NCI-H2171 (cell line): Measurements from ENCODE around the gene MARS1.
A peak's percentile ranks its signal among the peaks of the same experiment; 100 is the strongest.

Experiments used
- DNase-seq: peaks from one replicate; lab custom pipeline; 2025; lab: John Stamatoyannopoulos, UW

The MARS1 gene

DNA sequence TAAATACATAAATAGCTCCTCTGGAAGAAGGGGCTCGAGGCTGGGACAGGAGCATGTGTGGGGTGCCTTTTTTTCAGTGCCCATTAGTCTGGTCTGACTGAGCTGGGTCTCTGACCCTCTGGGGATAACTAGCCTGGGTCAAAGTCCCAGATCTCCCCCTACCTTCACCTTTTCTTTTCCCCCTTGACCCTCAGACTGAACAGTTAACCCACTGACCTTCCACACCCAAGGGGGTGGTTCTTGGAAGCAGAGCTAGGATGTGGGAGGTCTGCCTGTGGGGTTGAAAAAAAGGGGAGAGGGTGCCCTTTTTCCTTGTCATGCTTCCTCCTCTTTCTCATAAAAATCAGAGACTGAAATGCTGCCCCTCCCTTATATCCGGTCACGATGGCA, 29.2 kb upstream of the MARS1 start:
- no peak for DNase-seq

DNA sequence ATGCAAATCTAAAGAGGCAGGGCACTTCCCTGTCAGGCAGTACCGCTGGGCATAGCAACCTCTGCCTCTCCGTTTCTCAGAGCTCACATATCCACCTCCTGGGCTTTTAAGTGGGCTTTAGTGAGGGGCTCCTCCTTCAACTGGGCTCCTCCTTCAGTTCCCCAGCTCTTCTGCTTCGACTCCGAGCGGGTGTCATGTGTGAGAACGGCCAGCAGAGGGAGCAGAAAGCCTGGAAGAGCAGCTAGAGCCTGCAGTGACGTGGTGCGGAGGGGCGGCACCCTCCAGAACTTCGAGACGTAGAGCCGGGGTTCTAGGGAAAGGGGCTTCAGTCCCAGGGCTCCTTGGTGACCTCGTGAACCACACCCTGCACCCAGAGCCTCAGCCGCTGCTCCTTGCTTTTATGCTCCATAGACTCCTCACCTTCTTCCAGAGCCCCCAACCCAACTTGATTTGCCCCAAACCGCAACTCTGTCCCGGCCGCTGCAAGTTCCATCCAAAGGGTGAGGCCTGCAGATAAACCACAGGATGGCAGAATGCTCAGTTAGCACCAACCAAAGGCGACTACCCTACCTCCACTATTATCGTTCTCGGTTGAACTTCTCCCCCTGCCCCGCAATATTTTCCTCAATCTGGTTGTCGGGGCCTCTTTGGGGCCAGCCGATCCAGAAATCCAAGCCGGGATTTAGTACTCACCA, 28.7 kb upstream of the MARS1 start:
- DNase-seq: peak; percentile 87

DNA sequence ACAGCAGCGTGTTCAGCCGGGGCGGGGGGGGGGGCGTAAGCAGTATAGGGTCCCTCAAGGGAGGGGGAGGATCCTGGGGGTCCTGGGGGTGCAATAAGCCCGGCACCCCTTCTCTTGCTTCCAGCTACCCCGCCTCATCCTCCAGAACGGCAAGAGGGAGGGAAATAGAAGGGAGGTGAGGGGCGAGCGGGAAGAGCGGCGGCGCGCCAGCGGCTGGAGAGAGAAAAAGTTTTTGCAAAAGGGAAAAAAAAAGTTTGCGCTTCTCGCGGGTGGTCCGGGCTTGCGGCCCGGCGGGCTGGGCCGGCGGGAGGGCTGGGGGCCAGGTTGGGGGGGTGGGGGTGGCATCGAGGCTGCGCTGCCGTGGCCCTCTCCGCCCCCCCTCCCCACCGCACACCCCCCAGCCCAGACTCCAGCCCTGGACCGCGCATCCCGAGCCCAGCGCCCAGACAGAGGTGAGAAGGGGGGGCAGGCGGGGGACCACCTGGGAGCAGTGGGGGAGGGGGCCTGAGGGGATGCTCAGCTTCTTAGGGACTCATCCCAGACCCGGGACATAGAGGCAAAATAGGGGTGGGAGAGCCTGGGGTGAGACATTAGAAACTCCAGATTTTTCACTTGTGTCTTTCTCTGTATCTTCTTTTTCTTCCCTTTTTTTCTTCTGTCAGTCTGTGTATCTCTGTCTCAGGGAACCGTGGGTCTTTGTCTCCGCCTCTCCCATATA, 28.0 kb upstream of the MARS1 start, which contains the start of gene GLI1:
Gene GLI1, plus strand, starts transcription at position 36 of the 718 bp plus-strand sequence. CDS start 3,907 bp downstream, outside the sequence.
- no peak for DNase-seq

DNA sequence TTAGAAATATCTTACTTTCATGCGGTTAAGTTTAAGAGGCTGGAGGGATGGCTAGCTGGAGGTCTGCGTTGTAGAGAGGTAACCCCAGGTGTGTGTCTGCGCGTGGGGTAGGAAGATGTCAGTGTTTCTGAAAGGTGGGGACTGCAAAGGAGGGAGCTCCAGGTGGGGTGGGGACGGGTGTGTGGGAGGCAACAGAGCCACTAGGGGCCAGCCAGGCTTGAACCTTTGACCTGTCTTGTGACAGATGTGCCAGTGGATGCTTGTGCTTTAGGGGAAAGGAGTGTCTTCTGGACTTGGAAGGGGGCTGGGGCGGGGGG, 27.4 kb upstream of the MARS1 start:
- no peak for DNase-seq

DNA sequence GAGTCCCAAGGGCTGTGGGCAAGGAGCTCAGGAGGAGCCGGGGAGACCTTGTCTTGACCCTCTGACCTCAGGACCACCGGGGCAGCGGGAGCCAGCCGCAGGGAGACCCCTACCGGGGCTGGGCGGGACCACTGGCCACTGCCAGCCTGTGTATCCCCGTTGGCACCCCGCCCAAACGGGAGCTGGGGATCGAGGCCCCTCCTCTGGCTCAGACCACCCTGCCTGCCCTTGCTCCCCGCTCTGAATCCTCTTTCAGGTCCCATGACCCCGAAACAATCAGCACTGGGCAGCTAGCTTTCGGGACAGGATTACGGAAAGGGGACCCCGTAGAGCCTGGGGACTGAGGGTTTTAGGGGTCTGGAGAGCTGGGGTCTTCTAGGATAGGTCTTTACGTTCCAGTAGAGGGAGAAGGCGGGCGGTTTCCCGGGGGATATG, 27.0 kb upstream of the MARS1 start:
- no peak for DNase-seq

DNA sequence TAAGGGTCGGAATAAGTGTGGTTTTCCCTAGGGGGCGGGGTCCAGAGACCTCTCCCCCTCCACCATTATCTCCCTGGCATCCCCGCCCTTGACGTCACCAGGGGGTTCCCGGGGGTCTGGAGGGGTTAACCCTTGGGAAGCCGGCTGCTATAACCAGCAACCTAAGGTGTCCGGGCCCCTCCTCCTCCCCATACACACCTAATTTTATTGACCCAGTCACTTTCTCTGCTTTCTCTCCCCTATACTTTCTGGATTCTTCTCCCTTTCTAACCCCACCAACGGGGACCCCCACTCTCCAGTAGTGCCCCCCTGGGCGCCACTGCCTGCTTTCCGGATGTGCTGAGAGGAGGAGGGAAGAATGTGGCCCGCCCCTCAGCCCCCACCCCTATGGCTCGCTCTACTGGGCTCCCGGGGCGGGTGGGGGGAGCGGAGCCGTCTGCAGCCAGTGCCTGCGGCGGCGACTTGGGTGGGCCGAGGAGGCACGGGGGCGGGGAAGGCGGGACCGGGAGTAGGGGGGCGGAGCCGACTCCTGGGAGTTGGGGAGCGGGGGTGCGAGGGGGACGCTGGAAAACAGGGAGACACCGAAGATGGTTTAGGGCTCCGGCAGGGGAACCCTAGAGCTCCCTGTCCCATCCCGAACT, 26.5 kb upstream of the MARS1 start:
- peak; percentile 43 for DNase-seq

DNA sequence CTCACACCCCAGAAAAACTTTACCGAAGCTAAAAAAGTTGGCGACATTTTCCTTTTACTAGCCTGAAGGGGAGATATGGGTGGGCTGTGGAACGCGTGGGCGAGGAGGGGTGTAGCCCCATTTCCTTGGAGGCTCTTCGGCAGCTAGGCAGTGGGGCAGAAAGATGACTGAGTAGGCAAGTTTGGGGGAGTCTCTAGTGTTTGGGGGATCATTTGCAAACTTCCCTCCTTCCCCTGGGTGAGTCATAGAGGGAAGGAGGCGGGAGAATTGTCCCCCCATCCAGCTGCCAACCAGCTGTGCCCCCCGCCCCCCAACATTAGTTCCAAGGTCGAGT, 26.0 kb upstream of the MARS1 start:
- no peak for DNase-seq

DNA sequence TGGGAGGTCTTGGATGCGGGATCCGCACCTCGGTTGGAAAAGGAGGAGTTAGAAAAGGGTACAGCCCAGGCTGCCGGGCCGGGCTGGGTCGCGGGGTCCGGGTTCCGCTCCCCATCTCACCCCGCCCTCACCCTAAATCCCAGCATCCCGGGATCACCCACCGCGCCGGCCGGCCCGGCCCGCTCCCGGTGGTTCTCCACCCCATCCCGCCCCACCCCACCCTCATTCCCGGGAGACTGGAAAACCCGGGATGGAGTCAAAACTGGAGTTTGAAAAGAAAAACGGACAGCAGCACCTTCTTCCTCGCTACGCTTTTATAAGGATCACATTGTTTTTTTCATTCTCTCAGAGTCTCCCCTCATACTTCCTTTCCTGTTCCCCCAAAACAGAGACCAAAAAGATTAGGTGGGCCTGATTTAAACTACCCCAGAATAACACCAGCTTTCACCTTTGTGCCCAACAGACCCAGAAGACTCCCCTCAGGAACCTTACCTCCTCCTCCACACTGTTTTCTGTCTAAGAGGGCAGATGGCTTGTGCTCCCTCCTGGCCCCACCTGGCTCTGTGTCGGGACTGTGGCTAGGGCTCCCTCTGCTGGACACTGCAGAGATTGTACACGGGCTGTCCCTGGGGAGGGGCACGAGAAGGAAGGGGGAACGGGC, 25.5 kb upstream of the MARS1 start:
- DNase-seq: peak; percentile 95

DNA sequence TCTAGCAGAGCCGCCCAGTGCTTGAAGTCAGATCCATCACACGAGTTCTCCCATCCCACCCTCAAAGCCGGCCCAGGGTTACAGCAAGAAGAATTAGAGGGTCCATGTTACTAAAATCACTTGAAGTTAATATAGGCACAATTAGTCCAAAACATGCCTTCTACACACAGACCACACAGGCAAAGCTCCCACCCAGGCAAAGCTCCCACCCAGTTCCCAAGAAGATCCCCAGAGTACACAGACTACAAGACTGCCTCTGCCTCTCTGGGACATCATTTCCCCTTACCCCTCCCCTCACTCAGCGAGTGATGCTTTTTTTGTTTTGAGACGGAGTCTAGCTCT, 25.0 kb upstream of the MARS1 start:
- no peak for DNase-seq

DNA sequence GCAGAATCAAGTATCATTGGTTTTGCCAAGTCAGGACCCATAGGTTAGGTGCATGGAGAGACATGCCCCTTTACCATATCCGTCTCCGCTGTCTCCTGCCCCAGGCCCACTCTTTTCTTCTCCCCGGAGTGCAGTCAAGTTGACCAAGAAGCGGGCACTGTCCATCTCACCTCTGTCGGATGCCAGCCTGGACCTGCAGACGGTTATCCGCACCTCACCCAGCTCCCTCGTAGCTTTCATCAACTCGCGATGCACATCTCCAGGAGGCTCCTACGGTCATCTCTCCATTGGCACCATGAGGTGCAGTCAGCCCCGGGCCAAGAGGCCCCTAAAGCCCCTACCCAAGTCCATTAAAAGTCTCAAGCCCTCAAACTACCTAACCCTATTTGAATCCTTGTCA, 23.3 kb upstream of the MARS1 start:
- DNase-seq: no peak

DNA sequence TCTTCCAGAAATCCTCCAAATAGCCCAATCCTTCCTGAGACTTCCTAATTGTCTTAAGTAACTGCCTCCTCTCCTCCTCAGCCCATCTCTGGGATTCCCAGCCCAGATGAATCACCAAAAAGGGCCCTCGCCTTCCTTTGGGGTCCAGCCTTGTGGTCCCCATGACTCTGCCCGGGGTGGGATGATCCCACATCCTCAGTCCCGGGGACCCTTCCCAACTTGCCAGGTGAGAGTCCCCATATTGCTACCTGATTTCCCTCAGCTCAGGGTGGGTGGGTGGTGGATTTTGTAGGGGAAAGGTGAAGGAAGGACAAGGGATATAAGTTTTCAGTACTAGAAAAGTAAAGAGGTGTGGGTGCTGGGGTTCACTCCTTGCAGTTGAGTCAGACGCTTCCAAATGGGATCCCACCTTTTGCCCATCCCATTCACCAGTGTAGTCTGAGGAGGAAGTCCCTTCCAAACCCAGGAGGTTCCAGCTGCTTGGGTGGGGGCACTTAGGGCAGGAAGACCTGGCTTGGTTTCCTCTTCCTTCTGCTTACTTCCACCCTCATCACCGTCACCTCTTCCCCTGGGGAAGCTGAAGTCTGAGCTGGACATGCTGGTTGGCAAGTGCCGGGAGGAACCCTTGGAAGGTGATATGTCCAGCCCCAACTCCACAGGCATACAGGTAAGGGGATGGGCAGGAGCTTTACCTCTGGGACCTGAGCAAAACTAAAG, 22.7 kb upstream of the MARS1 start:
- no peak for DNase-seq

DNA sequence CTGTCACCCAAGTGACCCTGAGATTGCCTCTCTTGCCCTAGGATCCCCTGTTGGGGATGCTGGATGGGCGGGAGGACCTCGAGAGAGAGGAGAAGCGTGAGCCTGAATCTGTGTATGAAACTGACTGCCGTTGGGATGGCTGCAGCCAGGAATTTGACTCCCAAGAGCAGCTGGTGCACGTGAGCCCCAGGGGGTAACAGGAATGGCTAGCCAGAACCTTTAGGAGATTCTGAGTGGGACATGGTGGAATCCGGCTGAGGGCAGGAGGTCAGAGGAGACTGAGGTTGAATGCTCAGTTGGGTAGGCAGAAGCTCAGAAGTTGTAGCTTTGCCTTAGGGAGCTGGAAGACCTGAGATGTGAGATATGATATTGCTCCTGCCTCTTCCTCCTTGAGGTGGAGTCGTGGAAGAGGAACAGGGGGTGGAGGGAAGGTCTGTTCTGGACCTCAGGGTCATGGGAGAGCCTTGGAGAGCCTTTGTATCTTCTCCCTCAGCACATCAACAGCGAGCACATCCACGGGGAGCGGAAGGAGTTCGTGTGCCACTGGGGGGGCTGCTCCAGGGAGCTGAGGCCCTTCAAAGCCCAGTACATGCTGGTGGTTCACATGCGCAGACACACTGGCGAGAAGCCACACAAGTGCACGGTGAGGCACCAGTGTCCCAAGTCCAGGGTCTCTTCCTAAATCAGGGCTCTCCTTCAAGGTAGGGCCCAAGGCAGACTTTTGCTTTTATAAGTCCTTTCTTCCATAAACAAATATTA, 21.9 kb upstream of the MARS1 start:
- DNase-seq: no peak

DNA sequence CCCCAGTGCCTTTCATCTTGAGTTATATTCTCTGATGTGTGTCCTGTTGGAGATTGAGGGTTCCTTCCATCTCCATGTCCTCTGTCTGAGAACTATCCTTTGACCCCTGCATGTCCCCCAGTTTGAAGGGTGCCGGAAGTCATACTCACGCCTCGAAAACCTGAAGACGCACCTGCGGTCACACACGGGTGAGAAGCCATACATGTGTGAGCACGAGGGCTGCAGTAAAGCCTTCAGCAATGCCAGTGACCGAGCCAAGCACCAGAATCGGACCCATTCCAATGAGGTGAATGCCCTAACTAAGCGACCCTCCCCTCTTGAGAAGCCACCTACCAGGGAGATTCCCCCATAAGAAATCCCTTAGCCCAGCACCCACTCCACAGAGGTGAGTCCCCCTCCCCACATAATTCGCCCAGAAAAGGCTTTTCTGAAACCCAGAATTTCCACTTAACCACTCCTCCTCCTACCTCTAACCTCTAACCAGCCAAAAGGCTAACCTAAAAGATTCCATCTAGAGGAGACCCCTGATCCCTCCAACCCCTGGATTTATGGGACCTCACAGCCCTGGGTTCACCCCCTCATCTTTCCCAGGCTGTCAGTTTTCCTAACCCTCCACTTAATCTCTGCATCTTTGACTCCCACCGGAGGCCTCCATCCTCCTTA, 20.5 kb upstream of the MARS1 start:
- DNase-seq: no peak

DNA sequence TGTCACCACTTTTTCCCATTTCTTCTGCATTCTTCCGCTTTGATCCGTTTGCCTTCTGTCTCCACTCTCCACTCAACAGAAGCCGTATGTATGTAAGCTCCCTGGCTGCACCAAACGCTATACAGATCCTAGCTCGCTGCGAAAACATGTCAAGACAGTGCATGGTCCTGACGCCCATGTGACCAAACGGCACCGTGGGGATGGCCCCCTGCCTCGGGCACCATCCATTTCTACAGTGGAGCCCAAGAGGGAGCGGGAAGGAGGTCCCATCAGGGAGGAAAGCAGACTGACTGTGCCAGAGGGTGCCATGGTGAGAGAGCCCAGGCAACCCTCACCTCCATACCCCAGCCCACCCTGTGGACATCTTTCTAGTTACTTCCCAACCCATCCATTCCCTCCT, 20.0 kb upstream of the MARS1 start:
- no peak for DNase-seq

DNA sequence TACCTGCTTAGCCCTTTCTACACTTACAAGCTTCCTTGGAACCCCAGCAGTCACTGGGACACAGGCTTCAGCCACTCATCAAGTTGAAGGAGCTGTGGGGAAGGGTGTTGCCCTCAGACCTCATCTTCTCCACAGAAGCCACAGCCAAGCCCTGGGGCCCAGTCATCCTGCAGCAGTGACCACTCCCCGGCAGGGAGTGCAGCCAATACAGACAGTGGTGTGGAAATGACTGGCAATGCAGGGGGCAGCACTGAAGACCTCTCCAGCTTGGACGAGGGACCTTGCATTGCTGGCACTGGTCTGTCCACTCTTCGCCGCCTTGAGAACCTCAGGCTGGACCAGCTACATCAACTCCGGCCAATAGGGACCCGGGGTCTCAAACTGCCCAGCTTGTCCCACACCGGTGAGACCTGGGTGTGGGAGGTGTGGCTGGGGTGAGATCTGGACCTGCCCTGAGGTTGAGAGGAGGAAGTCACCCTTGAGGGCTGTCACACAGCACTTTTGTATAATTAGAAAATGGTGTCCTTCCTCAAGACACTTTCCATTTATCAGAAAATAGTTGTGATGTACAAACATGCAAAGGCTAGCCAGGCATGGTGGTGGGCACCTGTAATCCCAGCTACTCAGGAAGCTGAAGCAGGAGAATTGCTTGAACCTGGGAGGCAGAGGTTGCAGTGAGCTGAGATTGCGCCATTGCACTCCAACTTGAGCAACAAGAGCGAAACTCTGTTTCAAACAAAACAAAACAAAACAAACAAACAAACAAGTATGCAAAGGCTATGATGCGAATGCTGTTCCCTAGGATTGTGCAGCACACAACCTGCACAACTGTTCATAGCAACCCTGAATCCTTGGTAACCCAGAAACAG, 18.3 kb upstream of the MARS1 start:
- DNase-seq: no peak

DNA sequence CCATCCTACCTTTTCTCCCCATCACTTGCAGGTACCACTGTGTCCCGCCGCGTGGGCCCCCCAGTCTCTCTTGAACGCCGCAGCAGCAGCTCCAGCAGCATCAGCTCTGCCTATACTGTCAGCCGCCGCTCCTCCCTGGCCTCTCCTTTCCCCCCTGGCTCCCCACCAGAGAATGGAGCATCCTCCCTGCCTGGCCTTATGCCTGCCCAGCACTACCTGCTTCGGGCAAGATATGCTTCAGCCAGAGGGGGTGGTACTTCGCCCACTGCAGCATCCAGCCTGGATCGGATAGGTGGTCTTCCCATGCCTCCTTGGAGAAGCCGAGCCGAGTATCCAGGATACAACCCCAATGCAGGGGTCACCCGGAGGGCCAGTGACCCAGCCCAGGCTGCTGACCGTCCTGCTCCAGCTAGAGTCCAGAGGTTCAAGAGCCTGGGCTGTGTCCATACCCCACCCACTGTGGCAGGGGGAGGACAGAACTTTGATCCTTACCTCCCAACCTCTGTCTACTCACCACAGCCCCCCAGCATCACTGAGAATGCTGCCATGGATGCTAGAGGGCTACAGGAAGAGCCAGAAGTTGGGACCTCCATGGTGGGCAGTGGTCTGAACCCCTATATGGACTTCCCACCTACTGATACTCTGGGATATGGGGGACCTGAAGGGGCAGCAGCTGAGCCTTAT, 17.4 kb upstream of the MARS1 start:
- no peak for DNase-seq

DNA sequence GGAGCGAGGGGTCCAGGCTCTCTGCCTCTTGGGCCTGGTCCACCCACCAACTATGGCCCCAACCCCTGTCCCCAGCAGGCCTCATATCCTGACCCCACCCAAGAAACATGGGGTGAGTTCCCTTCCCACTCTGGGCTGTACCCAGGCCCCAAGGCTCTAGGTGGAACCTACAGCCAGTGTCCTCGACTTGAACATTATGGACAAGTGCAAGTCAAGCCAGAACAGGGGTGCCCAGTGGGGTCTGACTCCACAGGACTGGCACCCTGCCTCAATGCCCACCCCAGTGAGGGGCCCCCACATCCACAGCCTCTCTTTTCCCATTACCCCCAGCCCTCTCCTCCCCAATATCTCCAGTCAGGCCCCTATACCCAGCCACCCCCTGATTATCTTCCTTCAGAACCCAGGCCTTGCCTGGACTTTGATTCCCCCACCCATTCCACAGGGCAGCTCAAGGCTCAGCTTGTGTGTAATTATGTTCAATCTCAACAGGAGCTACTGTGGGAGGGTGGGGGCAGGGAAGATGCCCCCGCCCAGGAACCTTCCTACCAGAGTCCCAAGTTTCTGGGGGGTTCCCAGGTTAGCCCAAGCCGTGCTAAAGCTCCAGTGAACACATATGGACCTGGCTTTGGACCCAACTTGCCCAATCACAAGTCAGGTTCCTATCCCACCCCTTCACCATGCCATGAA, 16.8 kb upstream of the MARS1 start:
- no peak for DNase-seq

DNA sequence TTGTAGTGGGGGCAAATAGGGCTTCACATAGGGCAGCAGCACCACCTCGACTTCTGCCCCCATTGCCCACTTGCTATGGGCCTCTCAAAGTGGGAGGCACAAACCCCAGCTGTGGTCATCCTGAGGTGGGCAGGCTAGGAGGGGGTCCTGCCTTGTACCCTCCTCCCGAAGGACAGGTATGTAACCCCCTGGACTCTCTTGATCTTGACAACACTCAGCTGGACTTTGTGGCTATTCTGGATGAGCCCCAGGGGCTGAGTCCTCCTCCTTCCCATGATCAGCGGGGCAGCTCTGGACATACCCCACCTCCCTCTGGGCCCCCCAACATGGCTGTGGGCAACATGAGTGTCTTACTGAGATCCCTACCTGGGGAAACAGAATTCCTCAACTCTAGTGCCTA, 16.2 kb upstream of the MARS1 start:
- no peak for DNase-seq

DNA sequence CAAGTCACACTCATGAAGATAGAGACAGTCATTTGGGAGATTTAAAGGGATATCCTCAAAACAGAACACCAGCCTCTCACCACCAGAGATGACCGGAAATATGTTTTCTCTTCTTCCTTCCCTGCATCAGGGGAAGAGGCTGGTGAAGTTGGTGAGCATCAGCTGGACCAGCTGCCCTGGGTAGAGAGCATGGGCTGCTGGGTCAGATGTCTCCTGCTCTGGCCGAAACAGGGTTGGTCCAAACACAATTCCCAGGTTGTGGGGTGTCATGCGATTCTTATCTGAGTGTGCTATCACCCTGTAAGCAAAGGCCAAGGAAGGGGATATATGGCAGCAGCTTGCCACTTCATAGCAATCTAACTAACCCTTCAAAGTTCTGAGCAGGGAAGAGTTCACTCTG, 15.5 kb upstream of the MARS1 start:
- DNase-seq: no peak
